Cardiac muscle cell (in vitro differentiated cells and primary cell): ENCODE measurements around the gene CCDC157. TPM values are rescaled to one million over a fixed set of nuclear protein-coding genes. Genes with fewer than 3 reads are reported as not detected.

Source experiments
- DNase-seq, 2 donors: peaks; one replicate each; pipeline versions ENCODE4 v3.0.0 to v3.0.0-alpha.2; 2010 to 2017; ENCODE audit warnings: low read depth in 1 of 2, low spot score in 1 of 2
- H3K27ac ChIP-seq: fragments of 200-600 bp; sonication (generic); 2 replicates; pipeline ENCODE4 v1.5.1; 2016
- H3K27me3 ChIP-seq: fragments of 200-600 bp; sonication (generic); 2 replicates; pipeline ENCODE4 v1.6.0; 2016; ENCODE audit warnings: control low read depth
- H3K36me3 ChIP-seq: fragments of 200-600 bp; sonication (generic); 2 replicates; pipeline ENCODE4 v1.5.1; 2016; ENCODE audit warnings: control low read depth
- H3K4me1 ChIP-seq: fragments of 200-600 bp; sonication (generic); 2 replicates; pipeline ENCODE4 v1.8.1; 2017; ENCODE audit warnings: low read depth, mild to moderate bottlenecking, mixed run types
- H3K4me3 ChIP-seq: fragments of 200-600 bp; sonication (generic); 2 replicates; pipeline ENCODE4 v1.5.1; 2016; ENCODE audit warnings: mild to moderate bottlenecking
- H3K9me3 ChIP-seq: fragments of 200-600 bp; sonication (generic); 2 replicates; pipeline ENCODE4 v1.5.1; 2017; ENCODE audit warnings: low read depth, mild to moderate bottlenecking, control low read depth
- CTCF ChIP-seq: IDR thresholded peaks from 2 replicates; pipeline ENCODE4 v1.5.1; 2012; ENCODE audit warnings: low read depth, mild to moderate bottlenecking, low read length
- polyA plus RNA-seq: library from polyadenylated mRNA; unstranded; fragments of >200 nt; fragmentation: Nextera tagmentation; extraction: Ambion mirVana; gene quantifications from 2 replicates; pipeline ENCODE4 v1.2.1, GENCODE V29; 2016
- total RNA-seq: library from RNA; depleted of rRNA; stranded (reverse); fragments of >200 nt; gene quantifications from 2 replicates; pipeline ENCODE4 v1.2.3, GENCODE V29; 2016

CCDC157 gene
- total and polyA plus RNA-seq, 2 experiments from 2014 or later: 7.1 to 8.7 TPM

GRCh38 chr22:30361916-30362650, 5.3 kb downstream of the CCDC157 start:
- H3K4me1 ChIP-seq: no peaks in the 10 kb centered on the region
- H3K27me3 ChIP-seq: no peaks in the 10 kb centered on the region

DNA sequence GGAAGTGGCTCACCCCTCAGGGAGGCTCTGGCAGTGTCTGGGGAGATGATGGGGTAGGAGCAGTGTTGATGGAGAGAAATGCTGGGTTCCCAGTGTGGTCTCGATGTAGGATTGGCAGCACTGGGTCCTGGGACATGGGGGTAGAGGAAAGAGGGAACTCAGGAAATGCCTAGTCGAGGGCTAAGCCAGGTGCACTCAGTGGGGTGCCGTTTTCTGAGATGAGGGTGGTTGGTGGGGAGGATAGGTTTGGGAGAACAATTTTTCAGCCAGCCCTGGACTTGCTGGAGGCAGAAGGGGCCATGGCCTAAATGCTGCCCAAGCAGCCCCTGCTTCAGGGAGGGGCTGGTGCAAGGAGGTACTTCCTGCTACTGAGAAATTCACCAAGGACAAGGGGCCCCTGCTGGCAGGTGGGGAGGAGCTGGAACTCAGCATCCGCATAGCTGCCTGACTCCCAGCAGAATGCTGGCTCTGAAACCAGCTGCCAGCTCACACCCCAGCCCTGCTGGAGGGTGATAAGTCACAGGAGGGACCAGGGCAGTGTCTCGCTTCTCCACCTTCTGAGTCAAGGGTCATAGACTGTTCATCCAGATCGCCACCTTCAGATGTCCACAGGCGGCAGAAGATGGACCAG, 6.0 kb downstream of the CCDC157 start:
- H3K27me3 ChIP-seq: no peaks in the 10 kb centered on the region
- TF ChIP-seq CTCF: no peak
- no peaks in the 10 kb centered on the region for H3K9me3 ChIP-seq
- no peak for DNase-seq
- H3K4me3 ChIP-seq: no peak overlapping the region
- H3K27ac ChIP-seq: no peak overlapping the region
- no peaks in the 10 kb centered on the region for H3K4me1 ChIP-seq
- H3K36me3 ChIP-seq: no peaks in the 10 kb centered on the region

More at GRCh38 chr22:30361916-30362650, 5.3 kb downstream of the CCDC157 start:
- H3K9me3 ChIP-seq: no peaks in the 10 kb centered on the region
- no peaks in the 10 kb centered on the region for H3K36me3 ChIP-seq
- no peak for DNase-seq
- no peak overlapping the region for H3K27ac ChIP-seq
- TF ChIP-seq CTCF: no peak
- no peak overlapping the region for H3K4me3 ChIP-seq

- no peaks in the 10 kb centered on the region for H3K4me1 ChIP-seq
- no peaks in the 10 kb centered on the region for H3K36me3 ChIP-seq
- no peak overlapping the region for H3K4me3 ChIP-seq
- H3K27me3 ChIP-seq: no peaks in the 10 kb centered on the region
- H3K9me3 ChIP-seq: no peaks in the 10 kb centered on the region
- no peak overlapping the region for H3K27ac ChIP-seq
- no peak for TF ChIP-seq CTCF
- DNase-seq: no peak
These were observed 9.1 kb downstream of the CCDC157 start for GRCh38 chr22:30365891-30366290.

DNA sequence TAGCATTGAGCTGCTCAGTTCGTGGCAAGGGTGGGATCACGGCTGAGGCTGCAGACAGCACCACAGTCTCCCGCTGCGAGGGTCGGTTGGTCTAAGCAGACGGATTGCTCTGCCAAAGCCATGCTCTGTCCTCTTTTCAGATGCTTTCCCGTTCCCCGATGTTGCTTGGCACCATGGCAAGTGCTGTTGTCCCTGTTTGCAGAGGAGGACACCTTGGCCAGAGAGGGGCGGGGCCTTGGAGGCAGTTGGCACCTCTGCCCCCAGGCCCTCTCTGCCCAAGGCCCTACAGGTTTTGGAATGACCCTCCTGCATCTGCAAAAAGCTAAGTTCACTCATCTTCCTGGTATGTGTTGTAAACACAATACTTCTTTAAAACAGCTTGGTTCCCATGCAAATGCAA, 11.6 kb downstream of the CCDC157 start:
- DNase-seq: no peak
- H3K27me3 ChIP-seq: no peaks in the 10 kb centered on the region
- H3K4me3 ChIP-seq: no peak overlapping the region
- H3K27ac ChIP-seq: no peak overlapping the region
- TF ChIP-seq CTCF: no peak
- no peaks in the 10 kb centered on the region for H3K9me3 ChIP-seq
- no peaks in the 10 kb centered on the region for H3K4me1 ChIP-seq
- no peaks in the 10 kb centered on the region for H3K36me3 ChIP-seq

- Histone ChIP-seq H3K36me3 (no peaks in the 10 kb centered on the region), H3K27ac (no peak overlapping the region), H3K9me3 (no peaks in the 10 kb centered on the region), H3K4me1 (no peaks in the 10 kb centered on the region), H3K27me3 (no peaks in the 10 kb centered on the region), H3K4me3 (no peak overlapping the region)
- TF ChIP-seq CTCF: no peak
- DNase-seq: no peak
These were observed 13.9 kb downstream of the CCDC157 start for GRCh38 chr22:30370641-30371230.
